Endothelial cell of umbilical vein (primary cell): Measurements from ENCODE around the gene KCTD10.

Experiments used
- CTCF ChIP-seq, 2 donors: IDR thresholded peaks; 1 replicate in 1 of 2; 2 replicates in 1 of 2; pipeline ENCODE4 v1.5.1; 2011; ENCODE audit warnings: low read length in 2 of 2, mild to moderate bottlenecking in 2 of 2, moderate library complexity in 2 of 2, control low read depth in 1 of 2, inconsistent platforms in 1 of 2, low read depth in 1 of 2; ENCODE audit not compliant: insufficient read depth in 1 of 2; ENCODE audit errors: extremely low read depth in 1 of 2
- EZH2 ChIP-seq: IDR thresholded peaks from 2 replicates; pipeline ENCODE4 v1.6.1; 2012; ENCODE audit warnings: borderline replicate concordance, low read depth, mild to moderate bottlenecking, moderate library complexity, low read length, inconsistent platforms; ENCODE audit not compliant: severe bottlenecking
- FOS ChIP-seq: IDR thresholded peaks from 2 replicates; pipeline ENCODE4 v1.6.1; 2011; ENCODE audit warnings: mild to moderate bottlenecking, low read length, moderate library complexity, borderline replicate concordance; ENCODE audit not compliant: insufficient read depth
- GATA2 ChIP-seq: IDR thresholded peaks from 2 replicates; pipeline ENCODE4 v1.7.0; 2011; ENCODE audit warnings: low read depth, mild to moderate bottlenecking, moderate library complexity, mixed read lengths, low read length; ENCODE audit not compliant: insufficient read length, insufficient read depth
- JUN ChIP-seq: IDR thresholded peaks from 2 replicates; pipeline ENCODE4 v1.6.1; 2011; ENCODE audit warnings: borderline replicate concordance, low read depth; ENCODE audit not compliant: insufficient read length, insufficient read depth
- MAX ChIP-seq: IDR thresholded peaks from 2 replicates; pipeline ENCODE4 v1.6.1; 2011; ENCODE audit not compliant: insufficient read depth, insufficient read length
- MYC ChIP-seq: IDR thresholded peaks from one replicate; pipeline ENCODE4 v1.6.1; 2011; ENCODE audit warnings: mild to moderate bottlenecking, low read depth, low read length
- POLR2A ChIP-seq: IDR thresholded peaks from 2 replicates; pipeline ENCODE4 v1.6.1; 2012; ENCODE audit warnings: low read depth, mild to moderate bottlenecking, control low read depth, low read length
- POLR2AphosphoS5 ChIP-seq: IDR thresholded peaks from 2 replicates; pipeline ENCODE4 v1.6.1; 2012; ENCODE audit warnings: low read depth, mild to moderate bottlenecking, control low read depth, low read length, moderate library complexity; ENCODE audit not compliant: insufficient read depth

GRCh38 chr12:109448272-109448671, 28.8 kb downstream of the KCTD10 start:
- TF ChIP-seq JUN (no peak), CTCF (IDR thresholded peaks at IDR 0.05; ENCODE audit: extremely low read depth in 1 of 2, insufficient read depth in 1 of 2, low read depth in 1 of 2, low read length in 2 of 2) (no peak), FOS (no peak), MYC (no peak), POLR2A (no peak), POLR2AphosphoS5 (peak; percentile 26), EZH2 (no peak), MAX (no peak), GATA2 (no peak)
